Astrocyte (in vitro differentiated cells and primary cell): ENCODE data around the gene TOP2A.

ENCODE experiments used
- CTCF ChIP-seq: IDR thresholded peaks from 2 replicates; pipeline ENCODE4 v1.5.1; 2011; ENCODE audit warnings: low read depth, mild to moderate bottlenecking, inconsistent platforms, low read length, moderate library complexity; ENCODE audit not compliant: insufficient read depth
- EZH2 ChIP-seq: IDR thresholded peaks from 2 replicates; pipeline ENCODE4 v1.6.1; 2012; ENCODE audit warnings: mild to moderate bottlenecking, low read length, inconsistent platforms; ENCODE audit not compliant: insufficient read depth

GRCh38 chr17:40362696-40363110 lies 55.0 kb downstream of the TOP2A start:
- TF ChIP-seq EZH2 (no peak), CTCF (peak; percentile 32)
